Measurements from ENCODE around the gene PCBP2.
A peak's percentile ranks its signal among the peaks of the same experiment; 100 is the strongest.

PCBP2 gene

GRCh38 chr12:53495903-53496751 lies 44.2 kb downstream of the PCBP2 start:
- no peak for DNase-seq

GRCh38 chr12:53496752-53497032 lies 44.8 kb downstream of the PCBP2 start:
- no peak for DNase-seq

DNA sequence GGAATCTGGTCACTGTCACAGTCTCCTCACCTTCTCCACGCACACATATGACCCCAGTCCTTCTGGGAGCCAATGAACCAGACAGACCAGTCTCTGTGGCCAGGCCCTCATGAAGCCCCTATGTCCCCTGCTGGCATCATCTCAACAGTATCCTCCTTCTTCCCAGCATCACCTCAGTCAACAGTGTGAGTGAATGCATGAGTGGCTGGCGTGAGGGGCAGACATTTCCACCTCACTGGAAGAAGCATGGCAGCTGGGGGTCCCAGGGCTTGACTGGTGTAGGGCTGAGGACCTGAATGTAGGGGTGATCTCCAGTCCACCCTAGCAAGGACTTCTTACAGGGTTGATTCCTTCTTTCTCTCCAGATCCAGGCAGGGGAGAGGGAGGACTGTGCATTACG lies 45.6 kb downstream of the PCBP2 start:
- DNase-seq = no peak

- DNase-seq = no peak
Observed at GRCh38 chr12:53498235-53498630, 46.3 kb downstream of the PCBP2 start.

- DNase-seq = peak; percentile 79 to 82
Observed at GRCh38 chr12:53499266-53500141, 47.6 kb downstream of the PCBP2 start, which contains the start of gene MAP3K12. Gene MAP3K12, minus strand, starts transcription at chr12:53499458. Its CDS starts 12,067 bp downstream, at chr12:53487391.

GRCh38 chr12:53500142-53500775 lies 48.4 kb downstream of the PCBP2 start:
- DNase-seq = no peak

DNA sequence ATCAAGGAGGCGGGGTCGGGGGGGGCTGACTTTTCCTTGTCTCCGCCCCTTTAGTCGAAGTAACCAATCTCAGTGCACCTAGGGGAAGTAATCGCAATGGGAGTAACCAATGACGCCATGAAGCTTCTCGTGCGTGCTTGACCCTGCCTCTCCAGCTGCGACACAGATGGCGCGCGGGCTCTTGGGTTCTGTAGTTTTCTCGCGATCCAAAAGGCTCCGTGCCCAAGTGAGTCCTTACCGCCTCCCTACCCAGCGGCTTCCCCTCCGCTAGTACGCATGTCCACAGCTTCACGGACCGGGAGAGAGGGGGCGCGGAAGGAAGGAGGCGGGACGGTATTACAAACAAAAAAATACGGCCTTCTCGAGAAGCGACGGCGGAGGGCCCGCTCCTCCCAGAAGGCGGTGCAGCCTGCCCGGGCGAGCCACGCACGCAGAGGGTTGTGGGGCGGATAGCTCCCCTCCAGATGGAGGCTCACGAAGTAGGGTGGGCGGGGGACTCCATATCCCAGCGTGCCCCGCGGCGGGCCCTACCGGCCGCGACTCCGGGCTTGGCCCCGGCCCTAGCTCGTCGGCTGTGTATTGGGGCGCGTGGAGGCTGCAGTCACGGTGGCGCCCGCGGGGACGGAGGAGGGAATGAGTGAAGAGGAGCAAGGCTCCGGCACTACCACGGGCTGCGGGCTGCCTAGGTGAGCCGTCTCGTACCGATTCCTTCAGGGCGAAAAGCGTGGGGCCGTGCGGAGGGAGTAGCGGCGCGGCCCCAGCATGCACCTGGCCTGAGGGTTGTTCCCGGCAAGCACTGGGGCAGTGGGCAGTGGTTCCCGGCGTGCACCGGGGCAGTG lies 49.1 kb downstream of the PCBP2 start, which contains the start of gene TARBP2:
TSS of gene TARBP2 (plus strand) at position 508 of the 839 bp plus-strand sequence. CDS start at position 634, 126 bp downstream.
- peak; percentile 99 for DNase-seq

- no peak for DNase-seq
Observed at GRCh38 chr12:53501615-53502181, 49.8 kb downstream of the PCBP2 start.

DNA sequence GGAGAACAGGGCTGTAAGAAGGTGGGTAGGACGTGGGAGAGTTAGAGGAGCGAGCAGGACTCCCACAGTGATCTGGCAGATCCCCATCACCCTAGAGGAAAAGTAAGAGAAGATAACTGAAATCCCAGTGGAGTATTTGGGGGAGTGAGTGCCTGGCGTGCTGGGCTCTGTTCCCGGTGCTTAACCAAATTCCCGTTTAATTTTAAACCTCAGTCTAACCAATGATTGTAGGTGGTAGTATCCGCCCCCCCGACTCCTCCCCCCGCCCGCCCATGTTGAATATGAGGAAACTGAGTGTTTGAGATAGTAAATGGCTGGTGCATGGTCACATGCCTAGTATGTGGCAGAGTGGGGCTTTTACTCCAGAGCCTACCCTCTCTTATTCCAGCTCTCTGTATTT lies 50.4 kb downstream of the PCBP2 start:
- no peak for DNase-seq

DNA sequence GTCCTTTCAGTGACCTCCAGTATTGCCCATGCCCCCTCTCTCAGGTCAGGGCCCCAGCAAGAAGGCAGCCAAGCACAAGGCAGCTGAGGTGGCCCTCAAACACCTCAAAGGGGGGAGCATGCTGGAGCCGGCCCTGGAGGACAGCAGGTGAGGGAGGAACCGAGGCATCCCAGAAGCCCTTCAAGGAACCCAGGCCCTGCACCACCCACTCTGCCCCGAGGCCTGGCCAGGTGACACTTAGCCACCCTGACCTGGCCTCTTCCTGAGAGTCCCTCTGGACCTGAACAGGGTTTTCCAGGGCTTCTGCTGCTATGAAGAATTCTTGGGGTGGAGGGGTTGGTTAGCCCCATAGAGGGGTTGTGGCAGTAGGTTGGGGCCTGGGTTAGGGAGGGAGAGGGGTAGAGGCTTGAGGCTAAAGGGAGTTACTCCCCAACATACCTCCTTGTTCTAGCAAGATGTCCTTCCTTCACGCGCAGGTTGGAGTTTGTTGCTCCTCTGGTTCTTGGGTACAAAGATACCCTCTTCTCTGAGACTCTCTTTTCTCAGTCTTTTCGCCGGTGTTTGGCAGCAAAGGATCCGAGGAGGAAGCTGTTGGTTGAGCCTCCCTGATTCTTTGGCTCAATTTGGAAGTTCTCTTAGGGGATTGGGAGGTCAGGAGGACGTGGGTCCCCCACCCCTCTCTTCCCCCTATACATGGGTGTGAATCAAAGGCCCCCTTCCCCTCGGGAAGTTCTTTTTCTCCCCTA lies 51.3 kb downstream of the PCBP2 start:
- DNase-seq = no peak

- no peak for DNase-seq
Observed at GRCh38 chr12:53504004-53504920, 52.4 kb downstream of the PCBP2 start.

DNA sequence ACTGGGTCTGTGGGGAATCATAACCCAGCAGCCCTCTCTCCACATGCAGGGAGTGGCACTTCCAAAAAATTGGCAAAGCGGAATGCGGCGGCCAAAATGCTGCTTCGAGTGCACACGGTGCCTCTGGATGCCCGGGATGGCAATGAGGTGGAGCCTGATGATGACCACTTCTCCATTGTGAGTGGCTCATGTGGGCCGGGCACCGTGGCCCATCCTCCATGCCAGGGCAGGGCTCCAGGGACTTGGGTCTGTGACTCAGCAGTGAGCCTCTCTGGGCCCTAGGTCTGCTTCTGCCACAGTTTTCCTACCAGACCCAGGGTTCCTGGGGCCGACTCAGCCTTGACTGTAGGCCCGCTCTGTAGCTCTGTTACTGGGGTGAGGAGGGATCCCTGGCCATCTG lies 53.2 kb downstream of the PCBP2 start:
- DNase-seq = no peak

- DNase-seq = no peak
Observed at GRCh38 chr12:53505555-53506449, 53.9 kb downstream of the PCBP2 start.

DNA sequence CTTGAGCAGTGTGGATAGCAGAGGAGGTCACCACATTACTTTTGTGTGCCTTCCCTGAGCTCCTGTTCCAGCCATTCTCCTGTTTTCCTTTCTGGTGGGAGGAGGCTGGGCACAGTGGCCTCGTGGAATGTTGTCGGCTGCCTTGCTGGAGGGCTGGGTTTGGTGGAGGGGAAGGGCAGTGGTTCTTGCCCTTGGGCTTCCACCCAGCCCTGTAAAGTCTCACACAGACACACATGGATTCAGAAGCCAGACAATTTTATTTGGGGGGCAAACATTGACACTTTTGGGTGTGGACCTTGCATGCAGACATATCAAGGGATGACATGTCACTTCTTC lies 54.5 kb downstream of the PCBP2 start:
- DNase-seq = no peak

DNA sequence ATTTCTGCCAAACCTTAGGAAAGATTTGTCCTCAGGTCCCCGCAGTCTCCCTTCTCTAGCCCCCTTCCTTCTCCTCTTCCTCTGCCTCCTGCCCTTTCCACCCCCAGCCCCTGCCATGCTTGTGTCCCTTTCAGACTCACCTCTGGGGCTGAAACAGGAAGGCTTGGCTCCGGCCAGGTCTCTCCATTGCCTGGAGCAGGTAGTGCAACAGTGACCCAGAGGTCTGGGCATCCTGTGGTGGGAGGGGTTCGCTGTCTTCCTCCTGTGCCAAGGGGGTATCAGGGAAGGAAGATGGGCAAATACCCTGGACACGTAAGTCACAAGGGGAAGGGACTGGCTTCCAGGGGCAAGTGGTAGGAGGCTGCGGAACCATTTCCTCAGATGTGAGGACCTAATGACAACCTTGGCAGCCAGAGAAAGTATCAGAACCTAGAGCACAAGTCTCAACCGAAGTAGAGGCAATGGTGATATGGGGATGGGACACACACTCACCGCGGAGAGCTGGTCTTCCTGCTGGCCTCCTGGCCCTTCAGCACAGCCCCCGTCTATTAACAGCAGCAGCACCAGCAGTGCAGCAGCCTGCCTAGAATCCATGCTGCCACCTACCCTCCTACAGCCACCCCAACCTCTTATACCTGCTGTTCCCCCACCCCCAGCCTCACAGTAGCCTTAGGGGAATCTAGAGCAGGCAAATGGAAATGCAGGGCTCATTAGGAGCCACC lies 55.1 kb downstream of the PCBP2 start, which contains the start of gene NPFF:
TSS of gene NPFF (minus strand) at position 604 of the 722 bp plus-strand sequence. CDS start at position 594, 10 bp downstream.
- DNase-seq = no peak

GRCh38 chr12:53507603-53507885 lies 55.6 kb downstream of the PCBP2 start:
- DNase-seq = no peak

GRCh38 chr12:53508534-53509170 lies 56.8 kb downstream of the PCBP2 start:
- peak; percentile 93 to 95 for DNase-seq

- no peak for DNase-seq
Observed at GRCh38 chr12:53510181-53510812, 58.4 kb downstream of the PCBP2 start.

All from activated T-cell treated with anti-CD3 and anti-CD28 coated beads, Interleukin-2, amount 50 U/mL, for 48 hours (primary cell).